HG02642 (cell line): ENCODE data around the gene SPTLC3.

ENCODE experiments used
- ATAC-seq: cut with Tn5 transposase; IDR thresholded peaks from one replicate; pipeline ENCODE4 v1.9.1; 2021; ENCODE audit warnings: mild to moderate bottlenecking; ENCODE audit not compliant: unreplicated experiment, poor library complexity

SPTLC3 gene

GRCh38 chr20:13128173-13128572 is 119.4 kb downstream of the SPTLC3 start:
- ATAC-seq = no peak

DNA sequence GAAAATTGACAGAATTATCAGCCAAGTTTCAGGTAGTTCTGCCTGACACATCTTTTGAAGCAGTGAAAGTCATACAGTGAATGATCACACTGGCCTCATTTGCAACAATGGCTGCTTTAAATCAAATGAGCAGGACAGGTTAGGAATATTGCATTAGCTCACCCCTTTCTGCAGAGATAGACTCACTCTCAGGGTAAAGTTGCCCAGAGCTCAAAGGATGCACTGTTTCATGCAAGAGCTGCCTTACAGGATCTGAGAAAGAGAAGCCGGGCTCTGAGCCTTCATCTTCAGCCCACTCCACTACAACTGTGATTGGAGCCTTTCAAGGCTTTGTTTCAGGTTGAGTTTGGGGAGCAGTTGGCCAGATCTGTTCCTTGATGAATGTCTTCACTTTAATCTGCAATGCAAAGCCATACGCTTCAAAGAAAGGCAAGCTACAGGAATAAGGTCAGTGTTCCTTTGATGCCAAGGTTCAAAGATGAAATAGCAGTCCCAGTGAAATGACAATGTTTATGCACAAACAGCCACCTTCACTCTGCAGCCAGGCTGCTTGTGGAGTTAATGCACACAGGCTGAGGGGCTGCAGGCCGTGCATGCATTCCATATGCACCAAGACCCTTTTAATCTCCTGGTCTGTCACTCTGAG is 121.4 kb downstream of the SPTLC3 start:
- no peak for ATAC-seq

DNA sequence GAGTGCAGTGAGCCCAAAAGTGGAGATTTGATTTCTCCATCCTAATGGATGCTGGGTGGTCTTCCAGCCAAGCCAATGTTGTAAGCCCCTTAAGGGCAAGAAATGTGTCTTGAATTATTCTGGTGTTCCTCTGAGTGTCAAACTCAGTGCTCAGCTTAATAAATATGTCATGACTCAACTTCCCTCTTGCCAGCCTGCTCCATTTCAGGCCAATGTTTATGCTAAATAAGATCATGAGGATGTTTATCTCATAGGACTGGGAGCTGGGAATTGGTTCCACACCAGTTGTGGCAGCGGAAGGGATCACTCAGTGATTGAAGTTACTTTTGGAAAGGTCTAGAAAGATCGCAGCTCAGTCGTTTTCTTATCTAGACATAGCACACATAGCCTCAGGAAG is 121.9 kb downstream of the SPTLC3 start:
- ATAC-seq = no peak

DNA sequence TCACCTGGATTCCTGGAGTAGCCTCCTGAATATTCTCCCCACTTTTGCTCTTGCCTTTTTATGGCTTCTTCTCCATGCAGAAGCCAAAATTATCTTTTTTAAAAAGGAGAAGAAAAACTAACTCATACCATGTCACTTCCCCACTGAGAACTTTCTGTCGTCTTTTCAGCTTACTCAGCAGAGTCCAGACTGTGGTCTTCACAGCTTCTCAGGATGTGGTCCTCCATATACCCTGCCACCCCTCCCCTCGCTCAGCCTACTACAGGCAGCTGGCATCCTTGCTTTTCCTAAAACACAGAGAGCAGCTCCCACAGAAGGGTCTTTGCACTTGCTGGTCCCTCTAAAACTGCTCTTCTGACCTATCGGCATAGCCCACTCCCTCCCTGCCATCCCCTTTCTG is 122.9 kb downstream of the SPTLC3 start:
- ATAC-seq = no peak

GRCh38 chr20:13139459-13140150 is 130.8 kb downstream of the SPTLC3 start:
- ATAC-seq = no peak

DNA sequence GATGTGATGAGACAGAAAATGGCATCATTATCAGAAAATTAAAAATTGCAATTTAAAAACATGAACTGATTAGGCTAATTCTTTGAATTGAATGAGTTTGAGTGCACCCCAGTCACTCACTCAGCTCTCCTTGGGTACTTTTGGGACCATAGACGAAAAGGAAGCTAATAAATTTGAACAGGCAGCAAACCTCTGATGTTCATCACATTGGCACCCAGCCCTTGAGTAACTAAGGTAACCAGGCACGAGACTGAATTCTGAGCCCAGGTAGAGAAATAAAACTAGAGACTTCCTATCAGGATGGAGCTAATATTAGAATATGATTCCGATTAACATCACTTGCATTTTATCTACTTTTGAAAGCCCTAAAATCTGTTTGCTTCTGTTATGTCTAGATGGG is 131.4 kb downstream of the SPTLC3 start:
- ATAC-seq = no peak

DNA sequence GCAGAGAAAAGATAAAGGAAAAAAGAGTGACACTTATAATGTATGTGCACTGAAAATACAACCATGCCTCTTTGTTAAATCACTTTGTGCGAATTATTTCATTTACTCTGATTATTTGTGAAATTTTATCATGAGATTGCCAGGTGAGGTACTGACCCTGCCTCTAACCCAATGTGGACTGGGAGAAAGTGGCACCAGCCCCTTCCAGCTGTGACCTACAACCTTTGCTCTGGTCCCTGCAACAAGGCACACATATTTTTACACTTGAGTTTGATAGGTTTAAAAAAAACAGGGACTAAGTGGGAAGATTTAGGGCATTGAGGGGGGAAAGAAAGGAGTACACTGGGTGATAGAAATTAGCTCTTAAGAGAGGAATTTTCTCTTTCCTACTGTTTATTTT is 132.0 kb downstream of the SPTLC3 start:
- ATAC-seq = no peak

DNA sequence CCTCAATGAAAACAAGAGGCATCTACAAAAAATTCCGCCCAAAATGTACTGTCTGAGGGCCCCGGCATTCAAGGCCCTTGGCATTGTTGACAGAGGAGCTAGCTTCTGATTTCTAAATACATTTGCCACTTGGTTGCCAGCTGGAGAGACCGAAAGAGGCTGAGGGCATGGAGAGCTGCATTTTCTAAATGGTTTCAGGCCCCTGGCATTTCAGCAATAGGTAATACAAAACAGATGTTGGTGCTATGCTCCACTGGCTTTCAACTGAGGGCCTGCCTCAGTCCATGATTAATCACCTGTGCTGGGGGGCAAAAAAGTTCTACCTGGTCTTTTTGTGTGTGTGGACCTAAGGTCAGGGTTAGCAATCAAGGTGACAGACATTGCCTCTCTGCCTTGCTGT is 132.8 kb downstream of the SPTLC3 start:
- no peak for ATAC-seq

DNA sequence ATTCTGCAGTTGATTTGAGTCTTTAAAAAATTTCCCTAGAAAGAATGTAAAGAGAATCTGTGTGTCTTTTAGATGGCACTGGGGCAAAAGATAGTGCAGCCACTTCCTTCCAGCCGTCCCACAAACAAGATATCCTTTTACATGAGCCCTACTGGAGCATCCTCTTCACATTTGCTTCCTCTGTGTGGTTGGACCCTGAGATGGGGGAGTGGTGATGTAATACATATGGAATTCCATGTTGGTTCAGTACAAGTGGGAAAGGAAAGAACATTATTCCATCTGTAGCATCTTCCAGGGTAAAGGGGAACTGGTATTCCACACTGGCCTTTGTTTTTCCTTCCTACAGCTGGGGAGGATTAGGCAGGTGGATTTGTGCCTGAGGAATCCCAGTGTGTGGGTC is 133.4 kb downstream of the SPTLC3 start:
- ATAC-seq = no peak

DNA sequence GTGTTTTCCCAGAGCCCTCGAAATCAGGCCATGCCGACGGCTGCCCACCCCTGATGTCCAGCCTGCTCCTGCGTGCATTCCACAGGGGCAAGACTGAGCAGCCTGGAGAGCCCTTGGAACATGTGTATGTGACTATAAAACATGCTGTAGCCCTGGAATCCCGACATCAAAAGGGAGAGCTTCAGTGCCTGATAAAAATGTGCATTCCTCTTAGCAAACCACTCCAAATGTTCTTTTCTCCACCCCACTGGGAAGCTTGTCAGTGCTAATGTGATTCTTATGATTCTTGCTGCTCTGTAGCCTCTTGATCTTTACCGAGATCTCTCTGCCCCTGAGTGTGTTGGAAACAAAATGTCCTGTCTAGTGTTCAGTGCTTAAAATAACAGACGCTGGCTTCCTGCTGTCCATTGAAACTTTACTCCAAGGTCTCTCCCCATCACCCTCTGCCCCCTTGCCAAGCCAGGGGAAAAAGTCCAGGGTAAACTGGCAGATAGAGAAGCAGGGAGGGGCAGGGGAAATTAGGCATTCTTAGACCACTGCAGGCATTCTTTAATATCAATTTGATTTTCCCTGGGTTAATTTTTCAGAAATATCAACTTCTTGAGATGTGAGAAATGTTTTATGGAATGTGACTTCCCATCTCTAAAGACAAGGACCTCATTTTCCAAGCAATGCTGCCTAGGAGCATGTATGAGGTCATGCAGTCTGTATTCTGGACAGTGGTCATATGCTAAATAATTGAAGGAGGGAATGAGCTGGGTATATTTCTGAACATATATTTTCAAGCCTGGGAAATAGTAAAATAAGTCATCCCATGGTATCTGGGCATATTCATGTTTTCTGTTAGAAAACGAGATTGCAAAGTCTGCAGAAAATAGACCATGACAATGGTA is 138.5 kb downstream of the SPTLC3 start:
- ATAC-seq = no peak

GRCh38 chr20:13147971-13148370 is 139.2 kb downstream of the SPTLC3 start:
- no peak for ATAC-seq

- ATAC-seq = no peak
Measured at GRCh38 chr20:13148402-13148801, 139.6 kb downstream of the SPTLC3 start.

DNA sequence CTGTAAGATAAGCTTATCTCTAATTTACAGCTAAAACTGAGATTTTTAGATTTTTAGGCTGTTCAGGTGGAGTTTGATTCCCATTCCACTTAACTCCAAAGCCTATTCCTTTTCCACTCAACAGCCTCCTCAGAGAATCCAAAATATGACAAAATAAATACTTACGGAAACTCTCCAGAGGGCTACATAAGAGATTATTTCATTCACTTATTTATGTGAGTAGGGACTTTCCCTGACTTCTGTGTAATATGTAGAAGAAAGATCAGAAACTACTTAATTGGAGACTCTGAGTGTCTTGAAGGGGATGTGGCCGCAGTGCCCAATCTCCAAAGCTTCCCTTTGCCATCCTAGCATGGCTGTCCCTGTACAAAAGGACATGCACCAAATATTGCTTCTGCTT is 140.2 kb downstream of the SPTLC3 start:
- ATAC-seq = no peak

DNA sequence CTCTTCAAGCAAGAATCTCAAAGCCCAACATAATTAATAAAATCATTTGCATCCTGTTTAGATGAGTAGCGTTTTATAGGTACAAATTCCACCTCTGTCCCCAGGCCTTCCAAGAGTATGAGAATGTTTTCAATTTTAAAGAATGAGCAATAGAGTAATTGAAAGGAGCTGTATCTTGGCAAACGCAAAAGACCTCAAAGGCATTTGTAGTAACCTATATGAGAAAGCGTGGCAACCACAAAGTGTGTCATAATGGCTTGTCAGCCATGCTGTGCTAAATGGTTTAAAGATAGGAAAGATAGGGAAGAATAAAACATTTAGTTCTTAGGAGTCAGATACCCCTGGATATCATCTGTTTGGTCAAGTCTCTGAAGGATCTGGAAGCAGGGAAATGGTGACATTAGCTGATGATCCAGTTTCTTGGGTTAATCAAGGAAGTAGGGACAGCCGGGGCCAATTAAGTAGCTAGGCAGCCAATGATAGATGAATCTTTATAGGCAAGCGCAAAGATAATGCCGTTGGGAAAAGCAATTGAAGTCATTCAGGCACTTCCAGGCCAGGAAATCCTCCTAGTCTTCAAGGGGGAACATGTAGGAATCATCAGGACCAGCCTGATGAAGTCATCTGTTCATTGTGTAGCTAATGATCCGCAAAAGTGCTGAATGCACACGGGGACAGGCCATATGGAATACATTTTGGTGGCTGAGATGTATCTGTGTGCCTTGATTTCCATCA is 140.8 kb downstream of the SPTLC3 start:
- ATAC-seq = no peak

GRCh38 chr20:13158369-13158768 is 149.6 kb downstream of the SPTLC3 start:
- ATAC-seq = no peak

- ATAC-seq = no peak
Measured at GRCh38 chr20:13159889-13160288, 151.1 kb downstream of the SPTLC3 start.

GRCh38 chr20:13165203-13165602 is 156.4 kb downstream of the SPTLC3 start:
- no peak for ATAC-seq

- ATAC-seq = no peak
Measured at GRCh38 chr20:13166011-13166410, 157.2 kb downstream of the SPTLC3 start.

DNA sequence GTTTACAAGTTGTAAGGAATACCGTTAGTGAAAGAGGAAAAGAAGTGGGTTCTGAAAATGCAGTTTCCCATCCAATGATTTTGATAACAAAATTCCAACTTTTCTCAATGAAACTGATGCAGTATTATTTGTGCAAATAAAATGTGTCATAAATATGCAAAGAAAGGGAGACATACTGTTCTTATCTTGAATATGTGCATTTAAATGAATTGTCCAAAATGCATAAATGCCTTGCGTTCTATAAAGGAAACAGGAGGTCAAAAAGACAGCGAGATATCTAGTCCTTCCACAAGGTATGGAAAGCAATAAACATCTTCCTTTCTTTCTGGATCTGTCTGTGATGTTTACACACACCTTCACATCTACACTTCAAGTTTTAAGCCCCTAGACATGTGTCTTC is 157.7 kb downstream of the SPTLC3 start:
- ATAC-seq = no peak

DNA sequence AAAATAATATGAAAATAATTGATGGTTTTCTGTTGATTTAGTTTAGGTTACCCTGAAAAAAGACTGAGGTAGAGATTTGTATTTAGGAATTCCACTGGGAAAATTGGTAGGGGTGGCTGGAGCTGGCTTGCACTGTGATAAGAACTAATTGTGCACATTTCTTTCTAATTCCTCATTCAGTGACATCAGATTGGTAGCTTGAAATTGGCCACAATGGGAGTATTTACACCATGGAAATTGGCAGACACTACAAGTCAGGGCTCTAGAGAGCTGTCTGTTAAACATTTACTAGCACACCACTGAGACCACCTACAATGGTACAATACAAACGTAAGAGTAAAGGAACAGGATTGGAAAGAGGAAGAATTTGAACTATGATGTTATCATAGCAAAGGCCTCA is 160.3 kb downstream of the SPTLC3 start:
- no peak for ATAC-seq

- no peak for ATAC-seq
Measured at GRCh38 chr20:13170771-13171170, 162.0 kb downstream of the SPTLC3 start.
